HG02642 (cell line): ENCODE measurements around the gene SLC9A1.

Source experiments
- ATAC-seq: cut with Tn5 transposase; IDR thresholded peaks from one replicate; pipeline ENCODE4 v1.9.1; 2021; ENCODE audit warnings: mild to moderate bottlenecking; ENCODE audit not compliant: unreplicated experiment, poor library complexity

SLC9A1 gene

GRCh38 chr1:27152004-27152828, 2.7 kb downstream of the SLC9A1 start:
- ATAC-seq: no peak

GRCh38 chr1:27150641-27151040, 4.3 kb downstream of the SLC9A1 start:
- no peak for ATAC-seq

- ATAC-seq: no peak
Observed at GRCh38 chr1:27150183-27150582, 4.7 kb downstream of the SLC9A1 start.

GRCh38 chr1:27149762-27150113, 5.2 kb downstream of the SLC9A1 start:
- ATAC-seq: no peak

GRCh38 chr1:27149084-27149761, 5.7 kb downstream of the SLC9A1 start:
- ATAC-seq: no peak

GRCh38 chr1:27148591-27148990, 6.3 kb downstream of the SLC9A1 start:
- ATAC-seq: no peak

- ATAC-seq: no peak
Observed at GRCh38 chr1:27147842-27148518, 6.9 kb downstream of the SLC9A1 start.

GRCh38 chr1:27145934-27146354, 9.0 kb downstream of the SLC9A1 start:
- no peak for ATAC-seq

- ATAC-seq: no peak
Observed at GRCh38 chr1:27144920-27145661, 9.8 kb downstream of the SLC9A1 start.

- ATAC-seq: no peak
Observed at GRCh38 chr1:27144049-27144748, 10.7 kb downstream of the SLC9A1 start.

GRCh38 chr1:27143401-27143800, 11.5 kb downstream of the SLC9A1 start:
- no peak for ATAC-seq

GRCh38 chr1:27142464-27142863, 12.5 kb downstream of the SLC9A1 start:
- ATAC-seq: no peak

GRCh38 chr1:27141266-27142003, 13.5 kb downstream of the SLC9A1 start:
- ATAC-seq: no peak

GRCh38 chr1:27139980-27140379, 14.9 kb downstream of the SLC9A1 start:
- no peak for ATAC-seq

- no peak for ATAC-seq
Observed at GRCh38 chr1:27138927-27139326, 16.0 kb downstream of the SLC9A1 start.

- ATAC-seq: no peak
Observed at GRCh38 chr1:27138368-27138767, 16.6 kb downstream of the SLC9A1 start.

GRCh38 chr1:27137544-27138075, 17.3 kb downstream of the SLC9A1 start:
- ATAC-seq: no peak

GRCh38 chr1:27136998-27137542, 17.9 kb downstream of the SLC9A1 start:
- no peak for ATAC-seq

- ATAC-seq: no peak
Observed at GRCh38 chr1:27136236-27136551, 18.7 kb downstream of the SLC9A1 start.
